Activated naive CD8-positive, alpha-beta T cell treated with anti-CD3 and anti-CD28 coated beads, Interleukin-2, amount 10 ng/mL, durations not matched to agents 7 days and 5 days (primary cell): ENCODE results near the gene NLN. TPM values are rescaled to one million over a fixed set of nuclear protein-coding genes. Genes with fewer than 3 reads are reported as not detected.
"Not testable (repeated sequence)": the region's sequence is repeated elsewhere in the genome, so short reads cannot be mapped to it uniquely, and the experiment has no call there.

ENCODE experiments used
- ATAC-seq: fragments of 150-1000 bp; cut with Tn5 transposase; one replicate; pipeline ENCODE4 v1.10.0; 2021; ENCODE audit warnings: low read depth, moderate library complexity
- POLR2A ChIA-PET: fragments of 350-600 bp; sonication (Branson Sonifier 250); formaldehyde crosslinking; loops from one replicate; lab custom pipeline; 2021; ENCODE audit warnings: antibody characterized with exemption; lab: Charles Lee
- DNase-seq: peaks from one replicate; pipeline ENCODE4 v3.0.0; 2021
- H3K27ac Mint-ChIP-seq: one replicate; pipeline ENCODE4 v1.8.0; 2022; ENCODE audit warnings: mild to moderate bottlenecking, mixed read lengths
- H3K27me3 Mint-ChIP-seq: one replicate; pipeline ENCODE4 v1.8.0; 2022; ENCODE audit warnings: mild to moderate bottlenecking, moderate library complexity, mixed read lengths
- H3K36me3 Mint-ChIP-seq: one replicate; pipeline ENCODE4 v1.8.0; 2021; ENCODE audit warnings: mild to moderate bottlenecking, mixed read lengths
- H3K4me1 Mint-ChIP-seq: one replicate; pipeline ENCODE4 v1.8.0; 2021; ENCODE audit warnings: mixed read lengths
- H3K4me3 Mint-ChIP-seq: one replicate; pipeline ENCODE4 v1.8.0; 2022; ENCODE audit warnings: mild to moderate bottlenecking, moderate library complexity, mixed read lengths
- H3K9me3 Mint-ChIP-seq: one replicate; pipeline ENCODE4 v1.8.0; 2021; ENCODE audit warnings: mixed read lengths
- total RNA-seq, 2 experiments: library from RNA; stranded (reverse); gene quantifications; one replicate each; pipeline ENCODE4 v1.2.3, GENCODE V29; 2021

Gene NLN
- total RNA-seq, 2 experiments from 2014 or later, result 10.0 to 10.9 TPM

DNA sequence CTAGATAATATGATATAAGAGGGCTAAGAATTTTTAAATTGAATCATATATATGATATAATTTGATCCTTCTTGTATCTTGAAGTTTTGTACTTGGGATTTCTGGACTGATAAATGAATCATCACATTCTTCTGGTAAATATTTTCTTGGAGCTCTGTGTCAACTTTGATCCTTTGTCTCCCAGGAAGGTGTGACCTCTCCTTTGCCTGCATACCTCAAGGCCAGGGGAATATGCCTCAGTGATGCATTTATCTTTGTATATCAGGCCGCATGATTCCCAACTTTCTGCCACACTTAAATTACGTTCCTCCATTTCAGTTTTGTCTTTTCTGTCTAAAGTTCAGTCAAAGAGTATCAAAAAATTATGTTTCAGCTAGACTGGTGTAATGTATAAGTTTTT, 101.2 kb downstream of the NLN start:
- no peak overlapping the region for H3K4me3 Mint-ChIP-seq
- H3K4me1 Mint-ChIP-seq, result peaks cover 22% of the 10 kb centered on the region
- peaks cover 16% of the 10 kb centered on the region for H3K36me3 Mint-ChIP-seq
- no peak for DNase-seq
- no peaks in the 10 kb centered on the region for H3K9me3 Mint-ChIP-seq
- no peak for ATAC-seq
- H3K27ac Mint-ChIP-seq, result no peak overlapping the region
- peaks cover 11% of the 10 kb centered on the region for H3K27me3 Mint-ChIP-seq
- POLR2A ChIA-PET, result no interaction called here

DNA sequence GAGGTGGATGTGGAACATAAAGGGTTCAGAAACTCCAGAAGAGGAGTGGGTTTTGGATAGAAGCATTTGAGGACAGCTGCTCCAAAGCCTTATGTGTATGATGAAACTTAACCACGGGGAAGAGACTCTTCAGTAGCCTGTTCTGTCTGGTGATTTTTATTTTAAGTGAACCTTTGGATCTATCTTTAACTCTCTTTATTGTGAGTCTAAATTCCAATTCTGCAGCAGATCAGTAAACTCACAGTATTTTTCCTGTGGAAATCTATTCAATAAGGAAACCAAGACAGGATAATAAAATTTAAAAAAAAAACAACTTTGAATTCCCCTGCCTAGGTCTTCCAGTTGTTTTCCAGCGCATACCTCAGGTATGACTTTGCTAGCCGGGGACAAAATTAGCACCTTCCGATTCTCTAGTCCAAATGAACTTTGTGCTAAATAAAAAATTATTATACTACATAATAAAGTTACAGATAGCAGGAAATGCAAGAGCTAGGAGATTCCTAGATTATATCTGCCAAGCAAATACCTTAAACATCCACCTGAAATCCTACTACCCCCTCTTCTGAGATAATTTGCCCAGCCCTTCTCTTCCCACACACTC, 101.9 kb downstream of the NLN start:
- H3K27me3 Mint-ChIP-seq, result peaks cover 11% of the 10 kb centered on the region
- POLR2A ChIA-PET, result no interaction called here
- peaks cover 22% of the 10 kb centered on the region for H3K4me1 Mint-ChIP-seq
- H3K9me3 Mint-ChIP-seq, result no peaks in the 10 kb centered on the region
- no peak overlapping the region for H3K27ac Mint-ChIP-seq
- H3K4me3 Mint-ChIP-seq, result no peak overlapping the region
- peaks cover 14% of the 10 kb centered on the region for H3K36me3 Mint-ChIP-seq
- ATAC-seq, result no peak
- DNase-seq, result no peak

- POLR2A ChIA-PET, result interaction anchor here (0.6 kb wide), 1 partner anchor 97 kb away, joined by 4 read pairs; no protein-coding TSS in a partner anchor
- peak overlapping the region; percentile 36 for H3K4me3 Mint-ChIP-seq
- no peak for DNase-seq
- H3K27me3 Mint-ChIP-seq, result peaks cover 15% of the 10 kb centered on the region
- no peaks in the 10 kb centered on the region for H3K9me3 Mint-ChIP-seq
- no peak overlapping the region for H3K27ac Mint-ChIP-seq
- peaks cover 16% of the 10 kb centered on the region for H3K4me1 Mint-ChIP-seq
- ATAC-seq, result peak; percentile 70
- peaks cover 11% of the 10 kb centered on the region for H3K36me3 Mint-ChIP-seq
Measured at GRCh38 chr5:65825408-65826328, 103.7 kb downstream of the NLN start.

GRCh38 chr5:65828022-65828896, 106.3 kb downstream of the NLN start:
- Mint-ChIP-seq H3K27ac (no peak overlapping the region), H3K4me1 (peaks cover 20% of the 10 kb centered on the region), H3K36me3 (peaks cover 10% of the 10 kb centered on the region), H3K9me3 (no peaks in the 10 kb centered on the region), H3K4me3 (no peak overlapping the region), H3K27me3 (peaks cover 13% of the 10 kb centered on the region)
- ATAC-seq (no peak), DNase-seq (no peak)
- POLR2A ChIA-PET, result no interaction called here

DNA sequence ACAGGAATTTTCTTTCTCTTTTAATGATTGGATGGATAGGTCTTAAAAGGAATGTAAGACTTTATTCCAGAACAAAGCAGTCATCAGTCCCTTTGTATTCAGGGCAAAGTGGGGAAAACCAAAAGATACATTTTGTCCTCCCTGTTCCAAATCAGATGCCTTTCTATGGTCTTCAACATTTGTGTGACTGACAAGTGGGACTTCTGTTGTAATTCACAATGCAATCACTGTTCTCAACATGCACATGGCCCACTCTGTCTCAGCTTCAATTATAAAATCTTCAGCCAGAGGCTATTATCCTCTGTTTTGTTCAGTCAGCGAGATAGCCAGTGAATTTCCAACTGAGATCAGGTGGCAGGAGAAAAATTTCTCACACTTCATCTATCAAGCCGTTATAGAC, 108.9 kb downstream of the NLN start:
- Mint-ChIP-seq H3K36me3 (peaks cover 4% of the 10 kb centered on the region), H3K27me3 (peaks cover 3% of the 10 kb centered on the region), H3K4me1 (peaks cover 12% of the 10 kb centered on the region), H3K27ac (no peak overlapping the region), H3K9me3 (no peaks in the 10 kb centered on the region), H3K4me3 (no peak overlapping the region)
- POLR2A ChIA-PET, result no interaction called here
- DNase-seq (no peak), ATAC-seq (no peak)

GRCh38 chr5:65831276-65831675, 109.3 kb downstream of the NLN start:
- H3K4me1 Mint-ChIP-seq, result peaks cover 7% of the 10 kb centered on the region
- H3K36me3 Mint-ChIP-seq, result peaks cover 4% of the 10 kb centered on the region
- POLR2A ChIA-PET, result no interaction called here
- peaks cover 3% of the 10 kb centered on the region for H3K27me3 Mint-ChIP-seq
- no peaks in the 10 kb centered on the region for H3K9me3 Mint-ChIP-seq
- H3K27ac Mint-ChIP-seq, result no peak overlapping the region
- H3K4me3 Mint-ChIP-seq, result no peak overlapping the region
- ATAC-seq, result no peak
- DNase-seq, result no peak

GRCh38 chr5:65832152-65832551, 110.1 kb downstream of the NLN start:
- POLR2A ChIA-PET, result no interaction called here
- Mint-ChIP-seq H3K4me1 (peaks cover 4% of the 10 kb centered on the region), H3K9me3 (no peaks in the 10 kb centered on the region), H3K27ac (no peak overlapping the region), H3K4me3 (no peak overlapping the region), H3K36me3 (peaks cover 4% of the 10 kb centered on the region), H3K27me3 (peaks cover 3% of the 10 kb centered on the region)
- no peak for DNase-seq
- ATAC-seq, result no peak

DNA sequence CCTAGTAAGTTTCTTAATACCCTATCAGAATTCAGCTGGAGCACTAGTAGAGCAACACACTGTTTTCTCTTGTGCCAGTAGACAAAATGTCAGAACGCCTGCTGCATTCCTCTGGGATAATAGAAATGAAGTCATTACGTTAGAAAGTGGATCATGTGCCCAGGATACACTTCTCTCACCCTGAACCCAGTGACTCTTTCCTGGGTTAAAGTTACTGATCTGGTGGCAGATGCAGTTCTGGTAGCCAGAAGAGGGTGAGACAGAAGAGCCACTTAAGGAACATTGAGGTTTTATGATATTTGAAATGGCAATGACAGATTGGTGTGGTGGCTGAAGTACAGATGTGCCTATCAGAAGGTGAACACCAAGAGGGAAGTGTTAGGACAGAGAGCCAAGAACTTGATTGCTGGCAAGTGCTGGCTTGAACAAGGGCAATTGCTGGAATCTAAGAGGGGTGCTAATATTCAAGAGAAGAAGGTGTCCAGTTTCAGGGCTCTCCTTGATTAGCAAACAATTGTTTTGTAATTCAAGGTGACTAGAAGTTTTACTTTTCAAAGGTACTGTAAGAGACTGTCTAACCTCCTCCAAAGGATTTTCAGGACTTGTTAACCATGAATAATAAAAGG, 110.7 kb downstream of the NLN start:
- DNase-seq (no peak), ATAC-seq (no peak)
- Mint-ChIP-seq H3K9me3 (no peaks in the 10 kb centered on the region), H3K27ac (no peak overlapping the region), H3K36me3 (peaks cover 4% of the 10 kb centered on the region), H3K4me3 (no peak overlapping the region), H3K27me3 (peaks cover 3% of the 10 kb centered on the region), H3K4me1 (peaks cover 4% of the 10 kb centered on the region)
- POLR2A ChIA-PET, result no interaction called here

DNA sequence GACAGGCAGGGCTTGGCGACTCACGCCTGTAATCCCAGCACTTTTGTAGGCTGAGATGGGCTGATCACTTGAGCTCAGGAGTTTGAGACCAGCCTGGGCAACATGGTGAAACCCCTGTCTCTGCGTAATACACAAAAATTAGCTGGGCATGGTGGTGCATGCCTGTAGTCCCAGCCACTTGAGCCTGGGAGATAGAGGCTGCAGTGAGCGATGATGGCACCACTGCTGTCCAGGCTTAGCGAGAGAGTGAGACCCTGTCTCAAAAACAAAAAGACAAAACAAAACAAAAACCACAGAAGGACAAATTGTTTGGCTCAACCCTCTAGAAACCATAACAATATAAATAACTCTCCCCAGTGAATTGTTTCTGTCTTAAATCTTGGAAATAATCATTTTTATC, 111.8 kb downstream of the NLN start:
- POLR2A ChIA-PET, result no interaction called here
- Mint-ChIP-seq H3K36me3 (no peaks in the 10 kb centered on the region), H3K4me3 (no peak overlapping the region), H3K27me3 (peaks cover 3% of the 10 kb centered on the region), H3K9me3 (no peaks in the 10 kb centered on the region), H3K27ac (no peak overlapping the region), H3K4me1 (peaks cover 4% of the 10 kb centered on the region)
- DNase-seq (no peak), ATAC-seq (no peak)

DNA sequence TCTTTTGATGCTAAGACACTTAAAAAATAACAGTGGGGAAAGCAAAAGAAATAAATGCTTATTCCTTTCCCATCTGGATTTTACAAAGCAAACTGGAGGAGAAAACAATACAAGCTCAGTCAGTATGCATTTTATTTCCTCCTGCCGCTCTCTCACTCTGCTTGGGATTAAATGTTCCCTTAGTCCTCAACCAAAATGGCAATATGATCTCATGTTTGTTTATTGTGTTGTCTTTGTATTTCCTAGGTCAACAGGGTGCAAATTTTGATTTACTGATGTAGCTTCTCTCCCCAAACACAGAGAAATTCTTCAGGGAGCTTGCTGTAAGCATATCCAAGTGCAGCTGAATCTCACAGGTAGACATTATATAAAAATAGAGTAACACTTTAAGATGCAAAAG, 112.3 kb downstream of the NLN start:
- Mint-ChIP-seq H3K36me3 (peaks cover 2% of the 10 kb centered on the region), H3K4me1 (peaks cover 6% of the 10 kb centered on the region), H3K27ac (no peak overlapping the region), H3K4me3 (no peak overlapping the region), H3K27me3 (peaks cover 3% of the 10 kb centered on the region), H3K9me3 (peaks cover 1% of the 10 kb centered on the region)
- POLR2A ChIA-PET, result no interaction called here
- DNase-seq, result no peak
- no peak for ATAC-seq

DNA sequence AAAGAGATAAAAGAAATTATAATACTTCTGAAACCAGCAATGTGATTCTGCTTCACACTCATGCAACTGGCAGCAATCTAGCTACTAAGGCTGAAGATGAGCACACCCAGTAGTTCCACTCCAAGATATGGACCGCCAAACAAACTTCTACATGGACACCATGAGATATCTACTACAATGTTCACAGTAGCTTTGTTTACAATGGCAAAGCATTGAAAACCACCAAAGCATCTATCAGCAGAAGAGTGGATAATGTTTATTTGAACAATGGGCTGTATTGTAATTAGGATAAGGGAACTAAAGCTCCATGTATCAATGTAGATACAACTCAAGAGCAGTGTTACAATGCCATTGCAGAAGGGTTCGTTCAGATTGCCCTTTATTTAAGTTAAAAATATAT, 113.2 kb downstream of the NLN start:
- ATAC-seq, result no peak
- Mint-ChIP-seq H3K4me3 (no peak overlapping the region), H3K4me1 (peaks cover 9% of the 10 kb centered on the region), H3K27me3 (peaks cover 2% of the 10 kb centered on the region), H3K27ac (no peak overlapping the region), H3K9me3 (peaks cover 2% of the 10 kb centered on the region), H3K36me3 (peaks cover 4% of the 10 kb centered on the region)
- no peak for DNase-seq
- POLR2A ChIA-PET, result no interaction called here

DNA sequence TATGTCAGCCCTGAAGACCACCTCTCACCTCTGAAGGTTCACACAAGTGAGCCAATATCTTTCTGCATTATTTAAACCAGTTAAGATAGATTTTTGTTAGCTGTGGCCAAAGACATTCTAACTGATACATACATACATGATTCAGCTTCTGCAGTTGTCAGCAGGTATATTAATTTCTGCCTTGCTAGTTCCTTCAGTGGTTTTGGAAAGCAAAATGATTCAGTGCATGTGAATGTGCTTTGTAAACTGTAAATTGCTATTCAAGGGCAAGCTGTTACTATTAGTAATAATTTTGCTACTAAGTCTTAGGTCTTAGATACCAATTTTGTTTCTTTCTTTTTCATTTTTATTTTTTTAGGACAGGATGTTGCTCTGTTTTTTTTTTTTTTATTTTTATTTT, 115.1 kb downstream of the NLN start:
- Mint-ChIP-seq H3K36me3 (peaks cover 5% of the 10 kb centered on the region), H3K9me3 (peaks cover 2% of the 10 kb centered on the region), H3K27me3 (no peaks in the 10 kb centered on the region), H3K27ac (no peak overlapping the region), H3K4me3 (no peak overlapping the region), H3K4me1 (peaks cover 6% of the 10 kb centered on the region)
- POLR2A ChIA-PET, result no interaction called here
- ATAC-seq, result no peak
- DNase-seq, result no peak

GRCh38 chr5:65839170-65839569, 117.2 kb downstream of the NLN start:
- H3K4me3 Mint-ChIP-seq, DNase-seq, H3K27me3 Mint-ChIP-seq, H3K36me3 Mint-ChIP-seq, H3K9me3 Mint-ChIP-seq, H3K27ac Mint-ChIP-seq, ATAC-seq, H3K4me1 Mint-ChIP-seq: not testable (repeated sequence)
- POLR2A ChIA-PET, result interaction anchor here (0.6 kb wide), 1 partner anchor 45 kb away, joined by 4 read pairs; no protein-coding TSS in a partner anchor
